A204.1 (cell line): ENCODE data around the gene COL6A2.
"Not testable (repeated sequence)": the region's sequence is repeated elsewhere in the genome, so short reads cannot be mapped to it uniquely, and the experiment has no call there.

ENCODE experiments used
- FAIRE-seq: peaks from 2 replicates; lab custom pipeline; 2012; peaks lifted over from hg19 to GRCh38; lab: Jason Lieb, UNC

The COL6A2 gene

GRCh38 chr21:46126309-46127238, 28.7 kb downstream of the COL6A2 start:
- no peak for FAIRE-seq

GRCh38 chr21:46127239-46128105, 29.6 kb downstream of the COL6A2 start:
- FAIRE-seq, result no peak

- no peak for FAIRE-seq
These were observed 30.4 kb downstream of the COL6A2 start for GRCh38 chr21:46128106-46128932.

- FAIRE-seq, result no peak
These were observed 31.1 kb downstream of the COL6A2 start for GRCh38 chr21:46128933-46129571.

DNA sequence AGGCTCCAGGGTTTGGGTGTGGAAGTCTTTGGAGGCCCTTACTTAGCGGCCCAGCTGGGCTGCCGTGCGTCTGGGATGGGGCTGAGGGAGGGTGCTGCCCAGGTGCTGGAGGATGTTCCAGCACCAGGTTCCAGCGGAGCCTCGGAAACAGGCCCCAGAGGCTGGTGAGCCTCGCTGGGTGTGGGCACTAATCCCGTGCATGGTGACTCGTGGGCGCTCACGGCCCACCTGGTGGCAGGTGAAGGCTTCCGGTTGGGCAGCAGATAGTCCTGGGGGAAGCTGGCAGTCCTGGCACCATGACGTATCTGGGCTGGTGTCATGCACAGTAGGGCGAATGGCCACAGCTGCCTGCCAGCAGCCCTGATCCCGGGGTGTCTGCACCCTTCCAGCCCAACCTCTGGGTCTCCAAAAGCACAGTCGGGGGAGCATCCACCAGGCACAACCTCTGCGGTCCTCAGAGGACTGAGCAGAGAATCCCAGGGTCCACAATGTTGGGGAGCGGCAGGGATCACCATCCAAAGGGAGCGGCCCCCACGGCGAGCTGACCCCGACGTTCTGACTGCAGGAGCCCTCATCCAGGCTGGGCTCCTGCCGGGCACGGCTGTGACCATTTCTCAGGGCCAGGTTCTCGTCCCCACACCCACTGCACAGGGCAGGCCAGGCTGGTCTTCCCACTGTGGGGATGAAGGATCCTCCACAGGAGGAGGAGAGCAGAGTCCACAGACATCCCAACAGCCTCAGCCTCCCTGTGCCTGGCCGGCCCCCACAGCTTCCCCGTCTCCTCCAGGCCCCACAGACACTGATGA, 32.1 kb downstream of the COL6A2 start:
- no peak for FAIRE-seq

GRCh38 chr21:46130831-46131587, 33.1 kb downstream of the COL6A2 start:
- no peak for FAIRE-seq

DNA sequence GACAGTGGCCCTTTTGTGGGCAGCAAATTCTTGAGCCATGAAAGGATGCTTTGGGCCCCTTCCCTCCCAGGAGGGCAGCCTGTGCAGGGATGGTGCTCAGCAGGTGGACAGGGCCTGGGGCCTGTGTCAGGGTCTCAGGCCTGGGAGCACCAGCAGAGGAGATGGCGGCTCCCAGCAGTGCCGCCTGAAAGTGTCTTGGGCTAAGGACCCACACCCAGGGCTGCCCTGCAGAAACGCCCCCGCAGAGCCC, 33.6 kb downstream of the COL6A2 start:
- no peak for FAIRE-seq

GRCh38 chr21:46131838-46132651, 34.1 kb downstream of the COL6A2 start:
- FAIRE-seq, result no peak

GRCh38 chr21:46135782-46136395, 38.0 kb downstream of the COL6A2 start:
- no peak for FAIRE-seq

DNA sequence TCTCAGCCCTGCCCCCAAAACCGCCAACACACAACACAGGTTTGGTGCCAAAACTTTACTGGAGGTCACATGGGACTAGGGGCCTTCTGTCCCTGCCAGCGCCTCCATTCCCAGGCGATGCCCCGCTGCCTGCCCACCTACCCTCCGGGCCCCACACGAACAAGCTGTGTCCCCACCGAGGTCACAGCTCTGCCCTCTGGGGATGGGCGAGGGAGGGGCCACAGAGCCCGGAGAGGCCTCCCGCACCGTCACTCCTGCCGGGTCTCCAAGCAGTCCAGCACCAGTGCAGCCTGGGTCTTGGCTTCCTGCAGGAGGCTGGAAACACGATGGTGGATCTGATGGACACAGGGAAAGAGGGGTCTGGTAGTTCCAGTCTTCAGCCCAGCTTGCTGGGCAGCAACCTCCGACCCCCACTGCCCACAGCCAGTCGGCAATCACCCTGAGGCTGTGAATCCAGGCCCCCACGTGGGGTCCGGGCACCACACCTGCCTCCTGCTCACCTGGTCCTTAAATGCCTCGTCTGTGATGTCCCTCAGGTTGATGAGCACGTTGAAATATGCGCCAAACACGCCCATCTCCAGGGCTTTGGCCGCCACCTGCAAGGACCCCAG, 38.9 kb downstream of the COL6A2 start:
- no peak for FAIRE-seq

- no peak for FAIRE-seq
These were observed 40.0 kb downstream of the COL6A2 start for GRCh38 chr21:46137908-46138307.

- no peak for FAIRE-seq
These were observed 40.6 kb downstream of the COL6A2 start for GRCh38 chr21:46138383-46138970.

DNA sequence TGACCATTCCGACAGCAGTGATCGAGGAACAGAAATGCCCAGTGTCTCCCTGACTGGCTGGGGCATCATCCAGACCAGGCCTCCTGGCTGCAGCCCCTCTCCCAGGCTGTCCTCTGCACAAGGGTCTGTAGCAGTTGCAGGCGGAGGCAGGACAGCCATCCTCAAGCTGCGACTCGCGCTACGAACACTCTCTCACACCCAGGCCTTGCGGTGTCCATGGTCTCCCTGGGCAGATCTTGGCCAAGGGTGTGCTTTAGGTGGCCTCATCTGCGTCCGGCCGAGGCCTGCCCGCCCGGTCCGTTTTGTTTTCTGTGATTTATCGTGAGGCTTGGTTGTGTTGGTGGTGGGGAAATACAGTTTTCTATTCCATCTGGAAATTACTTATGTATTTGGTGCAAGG, 41.8 kb downstream of the COL6A2 start:
- FAIRE-seq, result no peak

GRCh38 chr21:46140352-46141003, 42.6 kb downstream of the COL6A2 start:
- FAIRE-seq, result not testable (repeated sequence)

DNA sequence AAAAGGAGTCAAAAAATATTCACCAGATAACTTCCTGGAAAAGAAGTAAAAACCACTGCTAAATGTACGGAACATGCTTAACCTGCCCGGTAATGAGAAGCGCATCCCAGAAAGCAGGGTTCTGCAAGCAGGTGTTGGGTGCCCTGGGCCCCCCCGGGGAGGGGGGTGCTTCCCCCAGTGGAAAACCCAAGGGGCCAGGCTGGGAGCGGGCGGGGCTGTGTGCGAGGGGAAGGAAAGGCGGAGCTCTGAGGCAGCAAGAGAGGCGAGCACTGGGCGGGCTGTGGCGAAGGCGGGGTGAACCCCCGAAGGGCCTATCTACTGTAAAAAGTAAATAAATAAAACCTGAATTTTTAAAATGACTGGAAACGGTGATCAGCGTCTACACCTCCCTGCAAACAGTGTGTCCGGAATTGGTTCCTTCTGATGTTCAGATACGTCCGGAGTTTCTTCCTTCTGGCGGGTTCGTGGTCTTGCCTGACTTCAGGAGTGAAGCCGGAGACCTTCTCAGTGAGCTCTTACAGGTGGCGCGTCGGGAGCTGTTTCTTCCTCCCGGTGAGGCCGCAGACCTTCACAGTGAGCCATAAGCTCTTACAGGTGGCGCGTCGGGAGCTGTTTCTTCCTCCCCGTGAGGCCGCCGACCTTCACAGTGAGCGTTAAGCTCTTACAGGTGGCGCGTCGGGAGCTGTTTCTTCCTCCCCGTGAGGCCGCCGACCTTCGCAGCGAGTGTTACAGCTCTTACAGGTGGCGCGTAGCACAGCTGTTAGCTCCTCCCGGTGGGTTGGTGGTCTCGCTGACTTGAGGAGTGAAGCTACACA, 44.1 kb downstream of the COL6A2 start:
- FAIRE-seq, result no peak

DNA sequence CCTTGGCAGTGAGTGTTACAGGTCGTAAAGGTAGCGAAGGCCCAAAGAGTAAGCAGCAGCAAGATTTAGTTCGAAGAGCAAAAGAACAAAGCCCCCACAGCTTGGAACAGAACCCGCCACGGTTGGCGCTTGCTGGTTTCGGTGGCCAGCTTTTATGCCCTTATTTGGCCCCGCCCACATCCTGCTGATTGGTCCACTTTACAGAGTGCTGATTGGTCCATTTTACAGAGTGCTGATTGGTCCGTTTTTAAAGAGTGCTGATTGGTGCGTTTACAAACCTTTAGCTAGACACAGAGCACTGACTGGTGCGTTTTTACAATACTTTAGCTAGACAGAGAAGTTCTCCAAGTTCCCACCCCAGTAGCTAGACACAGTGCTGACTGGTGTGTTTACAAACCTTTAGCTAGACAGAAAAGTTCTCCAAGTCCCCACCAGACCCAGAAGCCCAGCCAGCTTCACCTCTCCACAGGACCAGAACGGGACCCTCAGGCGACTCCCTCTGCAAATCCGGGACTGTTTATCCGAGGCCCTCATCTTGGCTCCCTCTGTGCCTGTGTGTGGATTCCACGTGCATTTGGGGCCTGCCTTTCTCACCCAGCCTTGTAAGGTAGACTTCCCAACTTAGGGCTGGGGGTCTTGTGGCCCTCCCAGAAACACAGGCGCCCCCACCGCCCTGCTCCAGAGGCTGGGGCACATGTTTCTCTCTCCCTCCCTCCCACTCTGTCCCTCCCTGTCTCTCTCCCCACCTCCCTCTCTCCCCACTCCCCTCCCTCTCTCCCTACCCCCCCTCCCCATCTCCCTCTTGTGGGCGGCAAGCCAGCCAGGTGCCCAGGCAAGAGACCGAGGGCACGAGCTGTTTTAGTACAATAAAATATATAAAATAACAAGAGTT, 44.9 kb downstream of the COL6A2 start:
- no peak for FAIRE-seq
